Esophagus muscularis mucosa (tissue), 4 donors: Measurements from ENCODE around the gene PAPLN. TPM values are rescaled to one million over a fixed set of nuclear protein-coding genes. Genes with fewer than 3 reads are reported as not detected.

Experiments used
- DNase-seq: peaks from one replicate; pipeline ENCODE4 v3.0.0-alpha.2; 2017; ENCODE audit errors: extremely low spot score
- H3K27ac ChIP-seq, 4 donors: fragments of 200-600 bp; sonication (generic); replicated peaks in 1 of 4; 1 replicate in 3 of 4; 2 replicates in 1 of 4; pipeline ENCODE4 v1.5.1; 2016 to 2019; ENCODE audit warnings: mild to moderate bottlenecking in 1 of 4
- H3K27me3 ChIP-seq, 4 donors: fragments of 200-600 bp; sonication (generic); one replicate each; pipeline versions ENCODE4 v1.5.1 to v1.6.0; 2016 to 2019
- H3K36me3 ChIP-seq, 4 donors: fragments of 200-600 bp; sonication (generic); one replicate each; pipeline ENCODE4 v1.5.1; 2016 to 2019
- H3K4me1 ChIP-seq, 4 donors: fragments of 200-600 bp; sonication (generic); one replicate each; pipeline ENCODE4 v1.5.1; 2016 to 2019
- H3K4me3 ChIP-seq, 4 donors: fragments of 200-600 bp; sonication (generic); 1 replicate in 2 of 4; 2 replicates in 2 of 4; pipeline ENCODE4 v1.5.1; 2016 to 2019; ENCODE audit warnings: mild to moderate bottlenecking in 4 of 4, moderate library complexity in 1 of 4
- H3K9me3 ChIP-seq, 4 donors: fragments of 200-600 bp; sonication (generic); 1 replicate in 3 of 4; 2 replicates in 1 of 4; pipeline ENCODE4 v1.5.1; 2016 to 2019
- EP300 ChIP-seq: sonication (generic); formaldehyde crosslinking; IDR thresholded peaks from one replicate; pipeline ENCODE4 v1.6.1; 2017; ENCODE audit warnings: antibody characterized with exemption
- POLR2A ChIP-seq: fragments of 450-650 bp; IDR thresholded peaks from one replicate; pipeline ENCODE4 v1.6.1; 2017; ENCODE audit warnings: antibody characterized with exemption, moderate library complexity, mild to moderate bottlenecking, low read depth
- POLR2AphosphoS5 ChIP-seq, 2 donors: sonication (generic); formaldehyde crosslinking; IDR thresholded peaks; one replicate each; pipeline ENCODE4 v1.6.1; 2017; ENCODE audit warnings: antibody characterized with exemption in 2 of 2
- WGBS: methylation state at CpG from one replicate; pipeline ENCODE4 v1.1.5; 2018; 5-methylcytosine and 5-hydroxymethylcytosine counted together
- intact Hi-C: fragments of 100-400 bp; cut with DNase I; formaldehyde crosslinking; loops from one replicate; pipeline ENCODE4 v1.15.1; 2023
- total RNA-seq, 4 donors: library from RNA; depleted of rRNA; stranded (reverse); fragments of >200 nt; gene quantifications; one replicate each; pipeline versions ENCODE4 v1.1.0 to v1.2.1, GENCODE V29; 2016
- TF ChIP-seq, protein P1 (sequence below), 3 experiments: fragments of 200-600 bp in 2 of 3; fragments of 450-650 bp in 1 of 3; sonication (generic) in 2 of 3; IDR thresholded peaks; one replicate each; pipeline ENCODE4 v1.5.1; 2017 to 2019; ENCODE audit warnings: antibody characterized with exemption in 3 of 3, mild to moderate bottlenecking in 2 of 3, moderate library complexity in 1 of 3

Gene PAPLN
- total RNA-seq, 4 donors from 2014 or later: 12.0 to 43.5 (median 24.1) TPM

DNA sequence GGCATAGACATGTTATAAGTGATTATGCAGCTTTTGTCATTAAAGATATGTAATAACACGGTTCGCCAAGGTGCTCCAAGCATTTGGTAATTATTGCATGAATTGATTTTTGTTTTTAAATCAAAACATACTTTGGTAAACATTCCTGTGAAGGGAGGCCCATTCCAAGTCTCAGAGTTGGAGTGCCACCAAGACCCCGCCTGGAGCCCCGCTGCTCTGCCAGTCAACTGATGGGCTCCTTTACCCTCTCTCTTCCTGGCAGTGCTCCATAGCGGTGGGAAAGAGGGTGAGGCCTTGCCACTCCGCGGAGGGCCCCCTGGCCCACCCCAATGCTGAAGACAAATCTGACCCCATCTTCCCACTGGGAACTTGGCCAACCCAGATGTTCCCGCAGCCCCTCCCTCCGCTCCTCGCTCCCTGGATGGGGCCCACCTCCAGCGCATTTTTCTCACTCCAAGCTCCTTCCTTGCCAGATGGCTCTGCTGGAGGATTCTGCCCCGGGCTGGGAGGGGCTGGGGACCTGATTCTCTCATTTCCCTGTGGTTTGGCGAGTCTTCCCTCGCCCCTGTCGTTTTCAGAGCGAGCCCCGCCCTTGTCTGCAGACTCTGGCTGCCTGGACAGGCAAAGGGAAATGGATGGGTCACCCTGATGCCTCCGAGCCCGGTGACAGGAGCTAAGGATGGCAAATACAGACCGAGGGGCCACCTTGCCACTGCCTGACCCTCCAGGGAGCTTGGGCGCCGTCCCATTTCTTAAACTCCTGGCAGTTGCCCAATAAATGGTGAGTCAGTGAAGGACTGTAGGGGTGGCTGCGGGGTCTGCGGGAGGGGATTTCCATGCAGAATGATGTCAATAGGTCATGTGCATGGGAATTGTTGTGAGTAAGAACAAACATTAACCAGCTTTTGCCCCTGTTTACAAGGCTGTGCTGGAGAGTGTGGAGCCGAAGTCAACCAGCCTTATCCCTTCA, 9.2 kb upstream of the PAPLN start:
- peaks cover 0 to 2% (median 0%) of the 10 kb centered on the region in 4 donors for H3K36me3 ChIP-seq
- H3K4me1 ChIP-seq: peaks cover 11 to 49% (median 41%) of the 10 kb centered on the region in 4 donors
- intact Hi-C loops: no loop called here
- peak overlapping the region; percentile 3 to 22 (median 13) for H3K4me3 ChIP-seq
- TF ChIP-seq EP300 (no peak), POLR2A (no peak), POLR2AphosphoS5 (IDR thresholded peaks at IDR 0.05) (no peak)
- TF ChIP-seq, protein P1, sequence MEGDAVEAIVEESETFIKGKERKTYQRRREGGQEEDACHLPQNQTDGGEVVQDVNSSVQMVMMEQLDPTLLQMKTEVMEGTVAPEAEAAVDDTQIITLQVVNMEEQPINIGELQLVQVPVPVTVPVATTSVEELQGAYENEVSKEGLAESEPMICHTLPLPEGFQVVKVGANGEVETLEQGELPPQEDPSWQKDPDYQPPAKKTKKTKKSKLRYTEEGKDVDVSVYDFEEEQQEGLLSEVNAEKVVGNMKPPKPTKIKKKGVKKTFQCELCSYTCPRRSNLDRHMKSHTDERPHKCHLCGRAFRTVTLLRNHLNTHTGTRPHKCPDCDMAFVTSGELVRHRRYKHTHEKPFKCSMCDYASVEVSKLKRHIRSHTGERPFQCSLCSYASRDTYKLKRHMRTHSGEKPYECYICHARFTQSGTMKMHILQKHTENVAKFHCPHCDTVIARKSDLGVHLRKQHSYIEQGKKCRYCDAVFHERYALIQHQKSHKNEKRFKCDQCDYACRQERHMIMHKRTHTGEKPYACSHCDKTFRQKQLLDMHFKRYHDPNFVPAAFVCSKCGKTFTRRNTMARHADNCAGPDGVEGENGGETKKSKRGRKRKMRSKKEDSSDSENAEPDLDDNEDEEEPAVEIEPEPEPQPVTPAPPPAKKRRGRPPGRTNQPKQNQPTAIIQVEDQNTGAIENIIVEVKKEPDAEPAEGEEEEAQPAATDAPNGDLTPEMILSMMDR (IDR thresholded peaks at IDR 0.05): no peak
- no peaks in the 10 kb centered on the region for H3K9me3 ChIP-seq
- H3K27ac ChIP-seq: peak overlapping the region; percentile 54 to 65 (median 56)
- H3K27me3 ChIP-seq: no peaks in the 10 kb centered on the region
- 32% methylated on average over 22 of the region's 25 CpGs for WGBS
- no peak for DNase-seq

DNA sequence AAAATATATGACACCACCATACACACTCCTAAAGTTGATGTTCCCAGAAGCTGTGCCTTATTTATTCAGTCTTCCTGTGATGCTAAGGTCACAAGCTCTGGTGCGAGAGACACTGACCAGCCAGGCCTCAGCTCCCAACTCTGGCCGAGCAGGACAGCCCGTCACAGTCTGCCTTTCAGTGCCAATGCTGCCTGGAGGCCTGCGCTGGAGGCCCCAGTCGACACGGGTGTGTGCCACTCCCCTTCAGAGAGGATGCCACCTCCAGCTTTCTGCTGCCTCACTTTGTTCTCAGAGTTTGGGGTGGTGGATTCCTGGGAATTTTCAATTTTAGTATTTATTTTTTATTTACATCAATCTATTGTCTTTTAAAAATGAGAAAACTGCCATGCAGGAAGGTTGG, 7.3 kb upstream of the PAPLN start:
- intact Hi-C loops: no loop called here

DNA sequence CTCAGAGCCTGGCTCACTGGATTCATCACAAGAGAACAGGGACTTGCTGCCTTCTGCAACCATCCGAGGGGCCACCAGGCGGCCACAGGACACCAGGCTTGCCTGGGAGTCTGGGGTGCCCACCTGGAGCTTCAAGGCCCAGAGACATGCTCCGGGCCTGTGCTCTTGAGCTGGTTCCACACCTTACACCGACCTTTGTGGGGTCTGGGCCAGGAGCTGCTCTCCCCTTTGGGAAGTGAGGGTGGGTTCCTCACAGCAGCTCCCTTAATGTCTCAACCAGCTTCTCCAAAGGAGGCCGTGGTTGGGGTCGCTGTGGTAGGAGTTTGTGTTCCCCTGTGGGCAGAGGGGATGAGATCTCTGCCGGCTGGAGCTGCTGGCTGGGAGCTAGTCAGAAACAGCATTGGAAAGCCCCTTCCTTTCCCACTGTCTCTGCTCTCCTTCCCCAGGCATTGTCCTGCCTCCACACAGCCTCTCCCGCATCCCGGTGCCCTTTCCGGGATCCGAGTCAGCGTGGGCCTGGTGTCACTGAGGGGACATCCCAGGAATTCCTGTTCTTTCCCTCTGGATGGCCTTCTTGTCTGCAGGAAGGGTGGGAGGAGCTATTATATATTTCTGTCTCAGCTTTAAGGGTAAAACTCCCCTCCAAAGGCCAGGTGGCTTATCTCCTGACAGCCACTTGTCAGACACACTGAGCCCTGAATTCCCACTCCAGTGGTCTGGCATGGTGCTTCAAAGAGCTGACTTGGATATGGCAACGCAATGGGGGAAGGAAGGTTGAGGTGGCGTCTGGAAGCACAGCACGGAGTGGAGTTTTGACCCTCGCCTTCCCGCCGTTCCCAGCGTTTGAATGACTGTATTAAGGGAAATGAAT, 5.1 kb upstream of the PAPLN start:
- Histone ChIP-seq H3K36me3 (no peaks in the 10 kb centered on the region), H3K4me1 (peaks cover 11 to 53% (median 43%) of the 10 kb centered on the region in 4 donors), H3K4me3 (no peak overlapping the region), H3K9me3 (no peaks in the 10 kb centered on the region), H3K27me3 (peaks cover 0 to 2% (median 0%) of the 10 kb centered on the region in 4 donors), H3K27ac (no peak overlapping the region)
- intact Hi-C loops: no loop called here
- TF ChIP-seq, protein P1 (IDR thresholded peaks at IDR 0.05): no peak
- TF ChIP-seq EP300 (no peak), POLR2A (no peak), POLR2AphosphoS5 (IDR thresholded peaks at IDR 0.05) (no peak)
- 56% methylated on average over 15 of the region's 19 CpGs for WGBS
- no peak for DNase-seq

More for the DNA sequence above, 7.3 kb upstream of the PAPLN start:
- Histone ChIP-seq H3K36me3 (no peaks in the 10 kb centered on the region), H3K27ac (no peak overlapping the region), H3K4me3 (no peak overlapping the region), H3K4me1 (peaks cover 11 to 40% (median 31%) of the 10 kb centered on the region in 4 donors), H3K9me3 (no peaks in the 10 kb centered on the region), H3K27me3 (no peaks in the 10 kb centered on the region)
- WGBS: 94% methylated on average over 6 of the region's 6 CpGs
- TF ChIP-seq EP300: no peak
- TF ChIP-seq POLR2AphosphoS5 (IDR thresholded peaks at IDR 0.05): no peak
- no peak for TF ChIP-seq POLR2A
- TF ChIP-seq, protein P1 (IDR thresholded peaks at IDR 0.05): no peak
- DNase-seq: no peak

DNA sequence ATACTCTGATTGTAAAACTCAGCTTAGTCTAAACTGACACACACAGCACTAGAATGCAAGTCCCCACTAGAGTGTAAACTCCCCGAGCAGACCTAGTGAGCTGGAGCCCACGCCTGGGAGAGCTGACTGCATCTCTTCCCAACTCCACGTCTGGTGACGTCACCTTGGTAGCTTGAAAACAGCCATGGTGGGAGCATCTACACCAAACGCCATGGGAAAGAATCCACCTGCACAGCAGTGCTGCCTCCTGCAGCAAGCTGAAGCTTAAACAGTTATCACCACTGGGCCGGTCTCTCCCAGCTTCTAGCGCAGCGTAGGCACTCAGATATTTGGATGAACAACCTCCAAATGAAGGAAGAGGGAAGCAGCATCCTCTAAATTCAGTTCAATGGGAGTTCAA, 4.3 kb upstream of the PAPLN start:
- Histone ChIP-seq H3K36me3 (no peaks in the 10 kb centered on the region), H3K9me3 (no peaks in the 10 kb centered on the region), H3K4me3 (no peak overlapping the region), H3K27me3 (peaks cover 0 to 10% (median 4%) of the 10 kb centered on the region in 4 donors), H3K4me1 (peaks cover 18 to 55% (median 45%) of the 10 kb centered on the region in 4 donors), H3K27ac (no peak overlapping the region)
- TF ChIP-seq, protein P1 (IDR thresholded peaks at IDR 0.05): no peak
- no peak for TF ChIP-seq POLR2AphosphoS5 (IDR thresholded peaks at IDR 0.05)
- 84% methylated on average over 5 of the region's 8 CpGs for WGBS
- intact Hi-C loops: no loop called here
- DNase-seq: no peak
